ENCODE measurements around the gene LYST.

DNA sequence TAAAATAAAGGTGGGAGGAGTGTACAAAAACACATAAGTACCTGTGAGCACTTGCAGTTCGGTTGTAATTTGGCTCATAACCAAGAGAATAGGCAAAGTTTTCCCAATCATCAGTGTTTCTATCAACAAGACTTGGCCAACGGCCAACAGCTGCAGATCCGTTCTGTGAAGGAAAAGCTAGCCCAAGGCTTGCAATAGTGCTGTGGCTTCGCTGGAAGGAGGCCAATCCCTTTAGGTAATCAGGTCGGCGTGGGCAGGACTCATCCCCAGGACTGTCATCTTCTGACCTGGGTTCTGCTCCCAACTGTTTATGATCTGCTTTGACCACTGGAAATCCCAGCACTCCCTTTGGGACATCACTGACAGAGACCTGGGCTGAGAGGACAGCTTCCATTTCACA is 107.8 kb downstream of the LYST start:
- TF ChIP-seq CTCF (IDR thresholded peaks at IDR 0.05; ENCODE audit: low read length) (no peak), EZH2 (IDR thresholded peaks at IDR 0.05; ENCODE audit: borderline replicate concordance, low read length) (no peak)

All from OCI-LY1 (cell line).